NCI-H526 (cell line): Measurements from ENCODE around the gene TNRC18.
"Not testable (repeated sequence)": the region's sequence is repeated elsewhere in the genome, so short reads cannot be mapped to it uniquely, and the experiment has no call there.

Experiments
- DNase-seq, 2 experiments: peaks; one replicate each; lab custom pipeline; 2025; lab: John Stamatoyannopoulos, UW

Gene TNRC18

GRCh38 chr7:5423306-5423975, at the start of gene TNRC18:
TNRC18 (minus strand) TSS chr7:5423834; CDS start chr7:5421246, 2,588 bp downstream.
- DNase-seq: no peak

DNA sequence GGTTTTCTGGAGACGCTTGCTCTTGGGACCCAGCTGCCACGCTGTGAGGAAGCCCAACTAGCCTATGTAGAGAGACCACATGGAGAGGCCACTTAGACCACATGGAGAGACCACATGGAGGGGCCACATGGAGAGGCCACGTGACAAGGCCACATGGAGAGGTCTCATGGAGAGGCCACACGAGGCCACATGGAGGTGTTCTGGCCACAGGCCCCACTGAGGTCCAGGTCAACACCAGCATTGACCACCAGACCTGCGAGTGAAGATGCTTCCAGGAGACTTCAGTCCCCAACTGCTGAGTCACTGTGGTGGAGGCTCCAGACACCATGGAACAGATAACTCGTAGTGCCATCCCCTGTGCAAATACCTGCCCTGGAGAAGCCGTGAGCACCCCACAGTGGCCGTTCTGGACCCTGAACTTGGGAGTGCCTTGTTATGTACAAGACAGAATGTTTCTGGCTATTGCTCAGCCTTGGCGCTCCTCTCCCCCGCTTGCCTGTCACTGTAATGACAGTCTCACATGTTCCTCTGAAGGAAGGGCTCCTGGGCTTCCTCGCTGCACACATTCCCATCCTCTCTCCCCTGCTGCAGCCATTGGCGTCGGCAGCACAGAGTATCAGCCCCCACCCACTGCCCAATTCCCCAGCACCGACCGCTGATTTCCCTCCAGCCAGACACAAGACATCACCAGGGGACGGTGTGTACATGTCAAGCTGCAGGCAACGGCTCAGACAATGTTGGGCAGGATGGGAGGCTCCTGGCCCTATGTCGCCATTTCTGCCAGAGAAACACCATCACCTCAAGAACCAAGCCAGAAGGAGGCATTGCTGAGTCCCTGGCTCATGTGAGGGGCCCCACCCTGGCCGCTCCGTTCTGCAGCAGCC, 49.0 kb upstream of the TNRC18 start:
- no peak for DNase-seq

DNA sequence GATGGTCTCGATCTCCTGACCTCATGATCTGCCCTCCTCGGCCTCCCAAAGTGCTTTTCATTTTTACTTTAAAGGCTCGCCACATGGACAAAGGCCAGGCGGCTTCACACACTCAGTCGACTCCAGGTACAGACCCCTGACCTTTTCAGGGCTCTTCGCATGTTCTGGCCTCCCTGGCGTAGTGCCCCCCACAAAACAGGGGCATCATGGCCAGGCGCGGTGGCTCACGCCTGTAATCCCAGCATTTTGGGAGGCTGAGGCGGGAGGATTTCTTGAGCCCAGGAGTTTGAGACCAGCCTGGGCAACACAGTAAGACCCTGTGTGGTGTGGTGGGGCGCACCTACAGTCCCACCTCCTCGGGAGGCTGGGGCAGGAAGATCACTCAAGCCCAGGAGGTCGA, 48.0 kb upstream of the TNRC18 start:
- not testable (repeated sequence) for DNase-seq

DNA sequence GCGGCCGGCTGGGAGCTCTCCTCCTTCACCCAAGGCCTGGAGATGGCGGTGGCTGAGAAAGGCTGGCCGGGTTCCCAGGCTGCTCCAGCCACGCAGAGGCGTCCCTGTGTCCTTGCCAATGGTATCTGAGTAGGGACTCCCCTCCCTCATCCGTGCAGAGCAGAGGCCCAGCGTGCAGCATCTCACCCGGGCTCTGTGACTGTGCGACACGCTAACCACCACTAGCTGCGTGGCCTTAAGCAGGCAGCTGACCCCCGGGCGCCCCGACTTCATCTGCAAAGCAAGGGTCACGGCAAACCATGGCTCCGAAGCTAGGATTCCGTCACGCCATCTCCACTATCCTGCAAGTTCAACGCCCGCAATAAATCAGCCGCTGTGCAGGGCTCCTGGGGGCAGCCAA, 47.2 kb upstream of the TNRC18 start:
- DNase-seq: no peak

DNA sequence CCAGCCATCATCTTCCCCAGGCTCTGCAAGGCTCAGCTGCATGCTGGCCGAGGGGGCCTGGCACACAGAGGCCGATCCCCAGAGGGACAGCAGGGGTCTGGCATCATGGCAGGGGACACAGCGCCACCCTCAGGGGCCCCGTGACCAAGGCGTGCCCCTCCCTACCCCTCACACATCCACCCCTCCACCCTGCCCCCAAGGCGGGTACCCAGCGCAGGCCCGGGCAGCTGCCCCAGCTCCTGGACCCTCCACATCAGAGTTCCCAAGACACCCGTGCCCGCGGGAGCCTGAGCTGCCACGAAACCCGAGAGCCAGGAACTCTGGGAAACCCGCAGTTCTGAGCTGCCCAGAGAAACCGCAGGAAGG, 46.5 kb upstream of the TNRC18 start:
- DNase-seq: no peak

- DNase-seq: no peak
Measured at GRCh38 chr7:5469375-5470166, 45.9 kb upstream of the TNRC18 start.

- no peak for DNase-seq
Measured at GRCh38 chr7:5467645-5468044, 44.0 kb upstream of the TNRC18 start.

GRCh38 chr7:5466551-5466950, 42.9 kb upstream of the TNRC18 start:
- no peak for DNase-seq

GRCh38 chr7:5463031-5463430, 39.4 kb upstream of the TNRC18 start:
- no peak for DNase-seq

DNA sequence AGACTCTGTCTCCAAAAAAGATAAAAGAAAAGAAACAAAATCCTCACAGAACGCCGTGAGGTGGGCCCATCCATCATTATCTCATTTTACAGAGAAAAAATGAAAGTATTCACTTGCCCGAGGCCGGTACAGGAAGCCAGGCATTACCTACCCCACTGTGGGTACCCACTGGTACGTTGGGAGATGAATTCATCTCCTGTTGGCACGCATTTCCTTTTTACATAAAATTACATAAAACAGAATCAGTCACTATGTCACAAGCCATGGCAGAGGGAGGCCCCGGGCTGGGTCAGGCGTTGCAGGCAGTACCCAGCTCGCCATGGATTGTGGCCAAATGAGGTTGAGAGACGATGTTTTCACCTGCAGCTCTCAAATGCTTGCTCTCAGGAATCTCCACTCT, 38.6 kb upstream of the TNRC18 start:
- DNase-seq: no peak

GRCh38 chr7:5458921-5459480, 35.4 kb upstream of the TNRC18 start:
- DNase-seq: no peak

GRCh38 chr7:5457245-5457735, 33.7 kb upstream of the TNRC18 start:
- no peak for DNase-seq

DNA sequence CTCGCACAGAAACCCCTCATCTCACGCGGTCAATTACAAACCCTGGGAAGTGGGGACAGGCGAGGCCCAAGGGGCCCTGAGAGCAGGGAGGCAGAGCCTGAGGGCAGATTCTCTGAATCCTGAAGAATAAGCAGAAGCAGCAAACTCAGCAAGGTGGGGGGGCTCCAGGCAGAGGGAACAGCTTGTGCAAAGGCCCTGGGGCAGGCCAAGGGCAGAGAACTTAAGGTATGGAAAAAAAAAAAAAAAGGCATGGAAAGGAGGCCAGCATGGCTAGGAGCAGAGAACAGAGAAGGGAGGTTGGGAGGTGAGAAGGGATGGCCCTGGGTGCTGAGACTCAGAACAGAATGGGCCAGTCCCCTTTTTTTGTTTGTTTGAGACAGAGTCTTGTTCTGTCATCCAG, 32.8 kb upstream of the TNRC18 start:
- DNase-seq: no peak

DNA sequence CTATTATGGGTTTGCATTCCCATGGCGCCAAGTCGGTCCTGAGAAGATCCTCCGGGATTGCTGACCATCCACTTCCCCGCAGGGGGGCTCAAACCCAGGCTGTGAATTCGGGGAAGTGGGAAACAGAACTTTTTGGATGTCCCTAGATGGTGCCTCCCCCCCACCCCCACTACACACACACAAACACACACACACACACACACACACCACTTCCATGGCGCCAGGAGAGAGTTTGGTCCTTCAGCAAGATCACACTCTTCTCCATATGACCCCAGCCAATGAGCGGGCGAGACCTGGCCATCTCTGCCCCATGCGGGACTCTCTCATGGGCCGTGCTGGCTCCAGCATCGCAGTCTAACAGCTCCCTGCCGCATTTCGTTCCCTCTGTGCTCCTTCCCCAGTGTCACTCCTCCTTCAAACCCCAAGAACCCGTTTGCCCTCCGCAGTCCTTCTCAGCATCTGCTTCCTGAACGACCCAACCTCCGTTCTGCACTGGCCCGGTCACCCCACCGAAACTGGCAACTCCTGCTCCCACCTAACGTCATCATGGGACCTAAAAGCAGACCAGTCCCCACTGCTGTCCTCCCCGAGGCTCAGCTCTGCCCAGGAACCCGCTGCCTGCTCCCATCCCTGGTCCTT, 32.1 kb upstream of the TNRC18 start:
- DNase-seq: no peak

DNA sequence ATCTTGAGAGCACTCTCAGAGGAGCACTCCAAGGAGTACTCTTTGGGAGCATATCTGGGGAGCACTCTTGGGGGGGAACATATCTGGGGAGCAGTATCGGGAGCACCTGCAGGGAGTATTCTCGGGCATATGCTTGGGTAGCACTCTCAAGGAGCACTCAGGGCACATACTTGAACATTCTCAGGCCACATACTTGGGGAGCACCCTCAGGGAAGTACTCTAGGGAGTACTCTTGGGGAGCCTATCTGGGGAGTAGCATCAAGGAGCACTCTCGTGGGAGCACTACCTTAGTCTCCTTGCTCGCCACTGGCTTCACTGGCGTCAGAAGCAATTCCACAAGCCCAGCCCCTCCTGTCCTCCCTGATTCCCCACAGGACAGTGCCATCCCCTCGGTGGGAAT, 31.5 kb upstream of the TNRC18 start:
- no peak for DNase-seq

DNA sequence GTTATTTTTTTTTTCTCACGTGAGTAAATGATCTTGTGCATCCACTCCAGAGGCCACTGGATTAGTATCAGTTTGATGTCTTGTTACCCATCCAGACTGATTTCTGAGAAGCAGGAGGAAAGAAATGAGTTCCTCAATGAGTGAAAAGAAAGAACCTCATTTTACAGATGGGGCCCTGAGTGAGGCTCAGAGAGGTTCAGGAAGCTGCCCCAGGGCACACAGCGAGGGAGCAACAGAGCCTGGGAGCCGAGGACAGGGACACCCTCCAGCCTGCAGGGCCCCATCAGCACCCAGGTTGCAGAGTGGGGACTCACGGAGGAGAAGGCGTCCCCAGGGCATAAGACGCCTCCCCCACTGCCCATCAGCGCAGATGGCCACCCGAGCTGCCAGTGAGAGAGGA, 30.9 kb upstream of the TNRC18 start:
- DNase-seq: no peak

- DNase-seq: no peak
Measured at GRCh38 chr7:5453566-5454075, 30.0 kb upstream of the TNRC18 start.

- no peak for DNase-seq
Measured at GRCh38 chr7:5452937-5453540, 29.4 kb upstream of the TNRC18 start.

- no peak for DNase-seq
Measured at GRCh38 chr7:5452470-5452899, 28.9 kb upstream of the TNRC18 start.

DNA sequence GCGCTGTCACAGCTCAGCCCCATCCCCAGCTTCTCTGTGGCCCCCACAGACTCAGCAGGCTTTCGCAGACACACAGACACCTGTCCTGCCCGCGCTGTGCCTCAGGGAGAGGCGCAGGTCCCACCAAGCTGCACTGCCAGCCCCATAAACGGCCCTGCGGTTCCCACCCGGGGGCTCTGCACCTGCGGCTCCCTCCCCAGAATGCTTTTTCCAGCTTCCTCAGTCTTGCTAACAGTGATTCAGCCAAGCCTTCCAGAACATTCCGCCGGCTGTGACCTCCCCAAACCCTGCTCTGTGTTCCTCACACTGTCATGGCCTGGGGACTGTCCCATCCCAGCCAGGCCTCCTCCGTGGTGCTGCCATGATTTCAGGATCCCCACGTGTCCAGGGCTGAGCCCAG, 27.8 kb upstream of the TNRC18 start:
- no peak for DNase-seq
